GM12801 (cell line): ENCODE results near the gene PLCH1.

Experiments
- CTCF ChIP-seq: IDR thresholded peaks from one replicate; pipeline ENCODE4 v1.5.1; 2011; ENCODE audit warnings: control low read depth; ENCODE audit not compliant: insufficient read length; ENCODE audit errors: extremely low read depth

Gene PLCH1

GRCh38 chr3:155702745-155703591 is 41.9 kb downstream of the PLCH1 start:
- TF ChIP-seq CTCF: no peak

GRCh38 chr3:155701882-155702465 is 42.9 kb downstream of the PLCH1 start:
- no peak for TF ChIP-seq CTCF

- TF ChIP-seq CTCF: no peak
Measured at GRCh38 chr3:155697542-155697941, 47.3 kb downstream of the PLCH1 start.

- TF ChIP-seq CTCF: no peak
Measured at GRCh38 chr3:155690921-155691320, 54.0 kb downstream of the PLCH1 start.

GRCh38 chr3:155688481-155688880 is 56.4 kb downstream of the PLCH1 start:
- TF ChIP-seq CTCF: no peak

- TF ChIP-seq CTCF: no peak
Measured at GRCh38 chr3:155683344-155683720, 61.5 kb downstream of the PLCH1 start.

- TF ChIP-seq CTCF: no peak
Measured at GRCh38 chr3:155682426-155683343, 62.2 kb downstream of the PLCH1 start.
